HCT116 (cell line): ENCODE results near the gene RPL15.

ENCODE experiments used
- EZH2 ChIP-seq: fragments of 200-600 bp; sonication (generic); IDR thresholded peaks from 2 replicates; pipeline ENCODE4 v1.6.1; 2017; ENCODE audit warnings: antibody characterized with exemption, mixed run types
- EZH2phosphoT487 ChIP-seq: fragments of 200-600 bp; IDR thresholded peaks from 2 replicates; pipeline ENCODE4 v1.6.1; 2018; ENCODE audit warnings: antibody characterized with exemption, borderline replicate concordance
- TF ChIP-seq, protein P1 (sequence below), 3 experiments: fragments of 200-600 bp in 1 of 3; sonication (generic) in 1 of 3; IDR thresholded peaks in 2 of 3; conservative IDR thresholded peaks in 1 of 3; 2 replicates each; pipeline ENCODE4 v1.5.1; 2012 to 2017; ENCODE audit warnings: low read depth in 2 of 3, low read length in 2 of 3, antibody characterized with exemption in 1 of 3, borderline replicate concordance in 1 of 3, control low read depth in 1 of 3, mild to moderate bottlenecking in 1 of 3, mixed read lengths in 1 of 3, mixed run types in 1 of 3, moderate library complexity in 1 of 3; ENCODE audit not compliant: insufficient read depth in 1 of 3

DNA sequence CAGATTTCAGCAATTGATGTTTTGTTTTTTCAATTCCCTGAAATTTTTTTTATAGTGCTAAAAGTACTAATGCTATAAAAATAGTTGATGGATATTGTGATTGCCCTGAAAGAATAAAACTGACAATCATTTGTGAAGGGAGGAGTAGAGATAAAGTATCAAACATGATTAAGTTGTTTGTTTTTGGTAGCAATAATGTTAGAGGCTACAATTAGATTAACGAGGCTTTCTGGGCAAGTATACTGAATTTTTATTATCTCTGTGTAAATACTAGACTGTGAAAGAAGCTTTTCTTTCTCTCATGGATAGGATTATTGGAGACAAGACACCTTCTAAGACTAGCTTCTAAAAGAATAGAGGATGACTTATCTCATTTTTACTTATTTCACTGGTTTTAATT lies 43.7 kb downstream of the RPL15 start:
- TF ChIP-seq, protein P1, sequence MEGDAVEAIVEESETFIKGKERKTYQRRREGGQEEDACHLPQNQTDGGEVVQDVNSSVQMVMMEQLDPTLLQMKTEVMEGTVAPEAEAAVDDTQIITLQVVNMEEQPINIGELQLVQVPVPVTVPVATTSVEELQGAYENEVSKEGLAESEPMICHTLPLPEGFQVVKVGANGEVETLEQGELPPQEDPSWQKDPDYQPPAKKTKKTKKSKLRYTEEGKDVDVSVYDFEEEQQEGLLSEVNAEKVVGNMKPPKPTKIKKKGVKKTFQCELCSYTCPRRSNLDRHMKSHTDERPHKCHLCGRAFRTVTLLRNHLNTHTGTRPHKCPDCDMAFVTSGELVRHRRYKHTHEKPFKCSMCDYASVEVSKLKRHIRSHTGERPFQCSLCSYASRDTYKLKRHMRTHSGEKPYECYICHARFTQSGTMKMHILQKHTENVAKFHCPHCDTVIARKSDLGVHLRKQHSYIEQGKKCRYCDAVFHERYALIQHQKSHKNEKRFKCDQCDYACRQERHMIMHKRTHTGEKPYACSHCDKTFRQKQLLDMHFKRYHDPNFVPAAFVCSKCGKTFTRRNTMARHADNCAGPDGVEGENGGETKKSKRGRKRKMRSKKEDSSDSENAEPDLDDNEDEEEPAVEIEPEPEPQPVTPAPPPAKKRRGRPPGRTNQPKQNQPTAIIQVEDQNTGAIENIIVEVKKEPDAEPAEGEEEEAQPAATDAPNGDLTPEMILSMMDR (IDR thresholded peaks at IDR 0.05 in 2 of 3, conservative IDR thresholded peaks at IDR 0.05 in 1 of 3; ENCODE audit: borderline replicate concordance in 1 of 3, insufficient read depth in 1 of 3, low read depth in 2 of 3, low read length in 2 of 3), result no peak
- no peak for TF ChIP-seq EZH2phosphoT487
- no peak for TF ChIP-seq EZH2
